B cell (primary cell): ENCODE measurements around the gene IGFALS. TPM values are rescaled to one million over a fixed set of nuclear protein-coding genes. Genes with fewer than 3 reads are reported as not detected.

Source experiments
- ATAC-seq: fragments of 200-7000 bp; cut with Tn5 transposase; one replicate; pipeline ENCODE4 v1.10.0; 2021; ENCODE audit warnings: low read depth, mild to moderate bottlenecking, moderate number of reproducible peaks, moderate library complexity
- CTCF ChIA-PET: fragments of 350-600 bp; sonication (Branson Sonifier 250); formaldehyde crosslinking; loops from one replicate; lab custom pipeline; 2021; ENCODE audit warnings: antibody characterized with exemption, inconsistent platforms; lab: Charles Lee
- POLR2A ChIA-PET: fragments of 350-600 bp; sonication (Branson Sonifier 250); formaldehyde crosslinking; loops from one replicate; lab custom pipeline; 2021; ENCODE audit warnings: antibody characterized with exemption; lab: Charles Lee
- DNase-seq: peaks from one replicate; pipeline ENCODE4 v3.0.0; 2013
- H2AFZ ChIP-seq: 2 replicates; pipeline ENCODE4 v1.6.1; 2012; ENCODE audit warnings: mild to moderate bottlenecking, low read depth, low read length; ENCODE audit not compliant: insufficient read depth, poor library complexity, severe bottlenecking
- H3K27ac ChIP-seq, 2 donors: 1 replicate in 1 of 2; 2 replicates in 1 of 2; pipeline ENCODE4 v1.5.1; 2012 to 2013; ENCODE audit warnings: low read length in 2 of 2, mild to moderate bottlenecking in 2 of 2, moderate library complexity in 1 of 2
- H3K27me3 ChIP-seq, 4 experiments: fragments of 200-600 bp in 1 of 4; sonication (generic) in 1 of 4; replicated peaks in 1 of 4; 1 replicate in 2 of 4; 2 replicates in 2 of 4; pipeline versions ENCODE4 v1.6.1 to v1.7.0; 2013 to 2016; ENCODE audit warnings: low read length in 3 of 4, mild to moderate bottlenecking in 2 of 4, mixed read lengths in 1 of 4, moderate library complexity in 1 of 4; ENCODE audit not compliant: insufficient read depth in 4 of 4, control insufficient read depth in 3 of 4; ENCODE audit errors: control extremely low read depth in 1 of 4
- H3K36me3 ChIP-seq, 2 experiments: replicated peaks in 1 of 2; 1 replicate in 1 of 2; 2 replicates in 1 of 2; pipeline versions ENCODE4 v1.6.1 to v1.7.1; 2013; ENCODE audit warnings: low read length in 1 of 2; ENCODE audit not compliant: insufficient read depth in 2 of 2, control insufficient read depth in 1 of 2; ENCODE audit errors: control extremely low read depth in 1 of 2, extremely low read depth in 1 of 2
- H3K4me1 ChIP-seq, 2 donors: fragments of 200-600 bp in 1 of 2; sonication (generic) in 1 of 2; 1 replicate in 1 of 2; 2 replicates in 1 of 2; pipeline versions ENCODE4 v1.5.1 to v1.6.1; 2013 to 2017; ENCODE audit warnings: low read length in 2 of 2; ENCODE audit not compliant: control insufficient read depth in 2 of 2, insufficient read depth in 2 of 2
- H3K4me2 ChIP-seq: replicated peaks from 2 replicates; pipeline ENCODE3; 2012; ENCODE audit warnings: mild to moderate bottlenecking, low read depth, low read length; ENCODE audit not compliant: poor library complexity, severe bottlenecking
- H3K4me3 ChIP-seq, 5 experiments: fragments of 200-600 bp in 1 of 5; sonication (generic) in 1 of 5; 1 replicate in 3 of 5; 2 replicates in 2 of 5; pipeline versions ENCODE4 v1.5.1 to v1.7.0; 2011 to 2016; ENCODE audit warnings: low read length in 4 of 5, mild to moderate bottlenecking in 4 of 5, low read depth in 2 of 5, control low read depth in 1 of 5, moderate library complexity in 1 of 5; ENCODE audit not compliant: insufficient read depth in 1 of 5; ENCODE audit errors: control extremely low read depth in 1 of 5, extremely low read depth in 1 of 5
- H3K79me2 ChIP-seq: fragments of 200-600 bp; sonication (generic); one replicate; pipeline ENCODE4 v1.6.0; 2016; ENCODE audit warnings: low read length; ENCODE audit not compliant: control insufficient read depth, insufficient read depth
- H3K9ac ChIP-seq: fragments of 200-600 bp; sonication (generic); 2 replicates; pipeline ENCODE4 v1.6.1; 2017; ENCODE audit warnings: mild to moderate bottlenecking, low read length, moderate library complexity
- H3K9me3 ChIP-seq, 3 donors: one replicate each; pipeline versions ENCODE4 v1.6.1 to v1.7.1; 2013; ENCODE audit warnings: low read length in 2 of 3; ENCODE audit not compliant: control insufficient read depth in 2 of 3, insufficient read depth in 1 of 3; ENCODE audit errors: control extremely low read depth in 1 of 3
- H4K20me1 ChIP-seq: 2 replicates; pipeline ENCODE4 v1.6.0; 2012; ENCODE audit warnings: mild to moderate bottlenecking, low read length; ENCODE audit not compliant: insufficient read depth, control insufficient read depth, poor library complexity, severe bottlenecking
- H3K27ac Mint-ChIP-seq: one replicate; pipeline ENCODE4 v1.8.0; 2021; ENCODE audit warnings: mixed read lengths
- H3K27me3 Mint-ChIP-seq: one replicate; pipeline ENCODE4 v1.8.0; 2021; ENCODE audit warnings: mixed read lengths
- H3K4me1 Mint-ChIP-seq: one replicate; pipeline ENCODE4 v1.8.0; 2021; ENCODE audit warnings: mixed read lengths
- H3K4me3 Mint-ChIP-seq: one replicate; pipeline ENCODE4 v1.8.0; 2021; ENCODE audit warnings: mixed read lengths
- H3K9me3 Mint-ChIP-seq: one replicate; pipeline ENCODE4 v1.8.0; 2022; ENCODE audit warnings: mixed read lengths; ENCODE audit not compliant: insufficient read depth
- EZH2 ChIP-seq: IDR thresholded peaks from 2 replicates; pipeline ENCODE4 v1.6.1; 2012; ENCODE audit warnings: borderline replicate concordance, low read depth, mild to moderate bottlenecking, moderate library complexity, low read length; ENCODE audit not compliant: insufficient read depth, poor library complexity, severe bottlenecking
- WGBS: methylation state at CpG from one replicate; pipeline ENCODE4 v1.1.5; 2013; ENCODE audit warnings: missing lambda C conversion rate; ENCODE audit not compliant: insufficient coverage; 5-methylcytosine and 5-hydroxymethylcytosine counted together
- intact Hi-C: fragments of 100-400 bp; cut with micrococcal nuclease; formaldehyde crosslinking; loops from one replicate; pipeline ENCODE4 v1.10.0; 2022
- polyA plus RNA-seq: library from polyadenylated mRNA; depleted of rRNA; stranded (reverse); fragments of >200 nt; gene quantifications from 2 replicates; pipeline ENCODE4 v1.2.3, GENCODE V29; 2012
- total RNA-seq, 2 donors: library from RNA; stranded (reverse); fragments of 120-200 nt in 1 of 2; gene quantifications; 1 replicate in 1 of 2; 2 replicates in 1 of 2; pipeline versions ENCODE4 v1.2.3 to v1.2.4, GENCODE V29; 2013 to 2022
- TF ChIP-seq, protein P1 (sequence below): fragments of 200-600 bp; IDR thresholded peaks from one replicate; pipeline ENCODE4 v1.8.0; 2022; ENCODE audit warnings: antibody characterized with exemption, mild to moderate bottlenecking

IGFALS gene
- total and polyA plus RNA-seq, 2 donors (not counting 1 experiment from before 2014, with no cell fraction given) = 0.49 TPM; not detected in 1

DNA sequence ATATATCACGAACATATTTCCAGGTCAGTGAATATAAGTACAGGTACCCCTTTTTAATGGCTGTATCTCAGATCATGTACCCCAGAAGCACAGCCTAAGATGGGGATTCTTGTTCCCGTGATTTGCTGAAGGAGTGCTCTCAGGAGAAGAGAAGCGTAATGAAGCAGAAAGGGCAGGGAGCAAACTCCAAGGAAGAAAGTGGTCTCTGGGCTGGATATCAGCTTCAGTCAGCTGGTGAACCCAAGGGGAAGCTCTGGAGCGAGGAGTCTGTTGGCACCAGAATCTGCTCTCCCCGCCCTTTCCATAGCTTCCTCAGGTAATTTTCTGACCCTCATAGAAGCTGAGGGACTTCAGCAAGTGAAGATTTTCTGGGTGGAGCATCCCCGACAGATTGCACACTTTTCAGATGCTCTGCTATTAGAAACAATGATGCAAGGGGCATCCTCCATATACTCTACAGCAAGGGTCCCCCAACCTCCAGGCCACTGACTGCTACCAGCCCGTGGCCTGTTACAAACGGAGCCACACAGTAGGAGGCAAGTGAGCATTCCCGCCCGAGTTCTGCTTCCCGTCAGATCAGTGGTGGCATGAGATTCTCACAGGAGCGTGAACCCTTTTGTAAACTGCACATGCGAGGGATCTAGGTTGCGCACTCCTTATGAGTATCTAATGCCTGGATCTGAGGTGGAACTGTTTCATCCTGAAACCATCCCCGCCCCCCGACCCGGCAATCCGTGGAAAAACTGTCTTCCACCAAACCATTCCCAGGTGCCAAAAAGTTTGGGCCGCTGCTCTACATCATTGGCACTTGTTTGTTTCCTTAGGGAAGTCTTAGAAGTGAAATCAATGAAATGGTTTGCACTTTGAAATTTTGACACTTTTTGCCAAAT, 37.9 kb upstream of the IGFALS start:
- Histone ChIP-seq H3K9ac (no peak overlapping the region), H2AFZ (no peak overlapping the region), H3K36me3 (peaks cover 0 to 4% of the 10 kb centered on the region in 2 experiments), H3K79me2 (peaks cover 14% of the 10 kb centered on the region), H3K27ac (no peak overlapping the region), H3K9me3 (no peaks in the 10 kb centered on the region), H3K4me2 (no peak overlapping the region), H4K20me1 (no peaks in the 10 kb centered on the region), H3K4me3 (no peak overlapping the region), H3K27me3 (no peaks in the 10 kb centered on the region), H3K4me1 (peaks cover 15 to 17% of the 10 kb centered on the region in 2 donors)
- H3K4me3 Mint-ChIP-seq = no peak overlapping the region
- ChIA-PET POLR2A (no interaction called here), CTCF (no interaction called here)
- DNase-seq (no peak), ATAC-seq (no peak)
- WGBS = 90% methylated on average over 13 of the region's 19 CpGs
- H3K27me3 Mint-ChIP-seq = no peaks in the 10 kb centered on the region
- H3K9me3 Mint-ChIP-seq = no peaks in the 10 kb centered on the region
- H3K27ac Mint-ChIP-seq = no peak overlapping the region
- no peak for TF ChIP-seq EZH2
- TF ChIP-seq, protein P1, sequence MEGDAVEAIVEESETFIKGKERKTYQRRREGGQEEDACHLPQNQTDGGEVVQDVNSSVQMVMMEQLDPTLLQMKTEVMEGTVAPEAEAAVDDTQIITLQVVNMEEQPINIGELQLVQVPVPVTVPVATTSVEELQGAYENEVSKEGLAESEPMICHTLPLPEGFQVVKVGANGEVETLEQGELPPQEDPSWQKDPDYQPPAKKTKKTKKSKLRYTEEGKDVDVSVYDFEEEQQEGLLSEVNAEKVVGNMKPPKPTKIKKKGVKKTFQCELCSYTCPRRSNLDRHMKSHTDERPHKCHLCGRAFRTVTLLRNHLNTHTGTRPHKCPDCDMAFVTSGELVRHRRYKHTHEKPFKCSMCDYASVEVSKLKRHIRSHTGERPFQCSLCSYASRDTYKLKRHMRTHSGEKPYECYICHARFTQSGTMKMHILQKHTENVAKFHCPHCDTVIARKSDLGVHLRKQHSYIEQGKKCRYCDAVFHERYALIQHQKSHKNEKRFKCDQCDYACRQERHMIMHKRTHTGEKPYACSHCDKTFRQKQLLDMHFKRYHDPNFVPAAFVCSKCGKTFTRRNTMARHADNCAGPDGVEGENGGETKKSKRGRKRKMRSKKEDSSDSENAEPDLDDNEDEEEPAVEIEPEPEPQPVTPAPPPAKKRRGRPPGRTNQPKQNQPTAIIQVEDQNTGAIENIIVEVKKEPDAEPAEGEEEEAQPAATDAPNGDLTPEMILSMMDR = no peak
- intact Hi-C loops = no loop called here
- H3K4me1 Mint-ChIP-seq = peaks cover 27% of the 10 kb centered on the region

DNA sequence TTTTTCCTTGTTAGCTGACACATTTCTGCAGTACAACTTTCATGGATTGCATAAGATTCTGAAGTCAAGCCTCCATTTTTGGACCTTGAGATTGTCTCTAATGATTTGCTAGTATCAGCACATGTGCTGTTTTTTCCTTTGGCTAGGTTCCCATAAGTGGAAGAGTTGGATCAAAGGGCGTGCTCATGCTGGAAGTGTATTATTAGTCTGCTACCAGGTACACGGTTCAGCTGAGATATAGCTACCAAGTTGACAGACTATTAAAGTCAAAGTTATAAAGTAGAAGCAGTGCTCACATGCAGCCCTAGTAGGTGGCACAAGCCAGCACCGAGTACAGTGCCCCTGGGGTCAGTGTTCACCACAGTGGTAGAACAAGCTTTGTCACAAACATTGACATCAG, 36.7 kb upstream of the IGFALS start:
- H3K27ac Mint-ChIP-seq = no peak overlapping the region
- peaks cover 33% of the 10 kb centered on the region for H3K4me1 Mint-ChIP-seq
- CTCF ChIA-PET = no interaction called here
- DNase-seq (no peak), ATAC-seq (no peak)
- peaks cover 4% of the 10 kb centered on the region for H4K20me1 ChIP-seq
- no peak overlapping the region for H3K4me2 ChIP-seq
- H3K27me3 ChIP-seq = no peaks in the 10 kb centered on the region
- H3K27ac ChIP-seq = no peak overlapping the region
- no peak overlapping the region for H3K4me3 Mint-ChIP-seq
- intact Hi-C loops = no loop called here
- no peaks in the 10 kb centered on the region for H3K9me3 ChIP-seq
- H3K79me2 ChIP-seq = peaks cover 21% of the 10 kb centered on the region
- no peak overlapping the region for H3K4me3 ChIP-seq
- peaks cover 23 to 24% of the 10 kb centered on the region in 2 donors for H3K4me1 ChIP-seq
- no peak overlapping the region for H2AFZ ChIP-seq
- no peaks in the 10 kb centered on the region for H3K9me3 Mint-ChIP-seq
- WGBS = 91% methylated on average over 2 of the region's 3 CpGs
- POLR2A ChIA-PET = no interaction called here
- H3K9ac ChIP-seq = no peak overlapping the region
- H3K27me3 Mint-ChIP-seq = no peaks in the 10 kb centered on the region
- TF ChIP-seq EZH2 = no peak
- TF ChIP-seq, protein P1 = no peak
- H3K36me3 ChIP-seq = peaks cover 0 to 4% of the 10 kb centered on the region in 2 experiments
